ENCODE results near the gene ELOA2.

DNA sequence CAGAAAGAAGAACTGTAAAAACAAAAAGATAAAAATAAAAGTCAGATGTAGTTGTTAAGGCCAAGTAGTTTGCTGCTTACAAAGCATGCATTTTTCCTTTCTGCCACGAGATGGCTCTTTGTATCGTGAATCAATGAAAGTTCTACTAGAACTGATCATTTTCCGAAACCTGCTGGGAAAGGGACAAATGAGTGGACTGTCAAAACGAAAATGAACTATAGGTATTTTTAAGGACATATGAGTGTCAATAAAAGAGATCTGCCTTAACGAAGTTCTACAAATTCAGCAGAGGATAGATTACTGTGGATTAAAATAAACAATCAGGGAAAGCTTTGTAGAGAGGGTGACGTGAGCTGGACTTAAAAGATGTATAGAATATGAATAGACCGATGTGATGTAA, 15.0 kb upstream of the ELOA2 start:
- TF ChIP-seq, protein P1, sequence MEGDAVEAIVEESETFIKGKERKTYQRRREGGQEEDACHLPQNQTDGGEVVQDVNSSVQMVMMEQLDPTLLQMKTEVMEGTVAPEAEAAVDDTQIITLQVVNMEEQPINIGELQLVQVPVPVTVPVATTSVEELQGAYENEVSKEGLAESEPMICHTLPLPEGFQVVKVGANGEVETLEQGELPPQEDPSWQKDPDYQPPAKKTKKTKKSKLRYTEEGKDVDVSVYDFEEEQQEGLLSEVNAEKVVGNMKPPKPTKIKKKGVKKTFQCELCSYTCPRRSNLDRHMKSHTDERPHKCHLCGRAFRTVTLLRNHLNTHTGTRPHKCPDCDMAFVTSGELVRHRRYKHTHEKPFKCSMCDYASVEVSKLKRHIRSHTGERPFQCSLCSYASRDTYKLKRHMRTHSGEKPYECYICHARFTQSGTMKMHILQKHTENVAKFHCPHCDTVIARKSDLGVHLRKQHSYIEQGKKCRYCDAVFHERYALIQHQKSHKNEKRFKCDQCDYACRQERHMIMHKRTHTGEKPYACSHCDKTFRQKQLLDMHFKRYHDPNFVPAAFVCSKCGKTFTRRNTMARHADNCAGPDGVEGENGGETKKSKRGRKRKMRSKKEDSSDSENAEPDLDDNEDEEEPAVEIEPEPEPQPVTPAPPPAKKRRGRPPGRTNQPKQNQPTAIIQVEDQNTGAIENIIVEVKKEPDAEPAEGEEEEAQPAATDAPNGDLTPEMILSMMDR (IDR thresholded peaks at IDR 0.05; ENCODE audit: borderline replicate concordance, extremely low read depth, low read length, poor library complexity, severe bottlenecking): peak; percentile 79
- TF ChIP-seq EZH2 (IDR thresholded peaks at IDR 0.05; ENCODE audit: borderline replicate concordance, low read depth, low read length, severe bottlenecking): no peak
